DND-41 (cell line): ENCODE results near the gene ICOS.
A peak's percentile ranks its signal among the peaks of the same experiment; 100 is the strongest.

Experiments used
- ATAC-seq: fragments of 200-7000 bp; cut with Tn5 transposase; 3 replicates; pipeline ENCODE4 v1.9.1; 2021; ENCODE audit warnings: low read depth; ENCODE audit not compliant: insufficient read depth
- DNase-seq: peaks from one replicate; pipeline ENCODE4 v3.0.0-alpha.2; 2020
- H2AFZ ChIP-seq: 2 replicates; pipeline ENCODE4 v1.6.0; 2012; ENCODE audit warnings: low read depth, low read length
- H3K27ac ChIP-seq: 2 replicates; pipeline ENCODE4 v1.5.1; 2012; ENCODE audit warnings: low read length, inconsistent platforms
- H3K27me3 ChIP-seq: fragments of 200-600 bp; sonication (generic); 2 replicates; pipeline ENCODE4 v1.6.0; 2012; ENCODE audit warnings: low read length, mild to moderate bottlenecking, inconsistent platforms; ENCODE audit not compliant: insufficient read depth, poor library complexity
- H3K36me3 ChIP-seq: 2 replicates; pipeline ENCODE4 v1.5.1; 2012; ENCODE audit warnings: low read length, inconsistent platforms; ENCODE audit not compliant: insufficient read depth
- H3K4me1 ChIP-seq: 2 replicates; pipeline ENCODE4 v1.5.1; 2012; ENCODE audit warnings: mild to moderate bottlenecking, low read length; ENCODE audit not compliant: insufficient read depth
- H3K4me2 ChIP-seq: 2 replicates; pipeline ENCODE4 v1.6.0; 2012; ENCODE audit warnings: mild to moderate bottlenecking, moderate library complexity, low read length, inconsistent platforms; ENCODE audit not compliant: insufficient read depth
- H3K4me3 ChIP-seq, 2 experiments: fragments of 200-600 bp in 1 of 2; shearing (Covaris generic) in 1 of 2; 2 replicates each; pipeline ENCODE4 v1.5.1; 2012 to 2016; ENCODE audit warnings: inconsistent platforms in 2 of 2, low read length in 2 of 2, mild to moderate bottlenecking in 2 of 2, low read depth in 1 of 2, moderate library complexity in 1 of 2
- H3K79me2 ChIP-seq: 2 replicates; pipeline ENCODE4 v1.6.0; 2012; ENCODE audit warnings: low read length, inconsistent platforms; ENCODE audit not compliant: insufficient read depth
- H3K9ac ChIP-seq: 2 replicates; pipeline ENCODE4 v1.6.0; 2012; ENCODE audit warnings: low read depth, mild to moderate bottlenecking, inconsistent platforms, low read length, moderate library complexity
- H3K9me3 ChIP-seq: 2 replicates; pipeline ENCODE4 v1.5.1; 2012; ENCODE audit warnings: low read length, moderate library complexity, mild to moderate bottlenecking, inconsistent platforms; ENCODE audit not compliant: insufficient read depth, severe bottlenecking
- H4K20me1 ChIP-seq: 2 replicates; pipeline ENCODE4 v1.6.0; 2012; ENCODE audit warnings: low read length; ENCODE audit not compliant: insufficient read depth
- EZH2 ChIP-seq: IDR thresholded peaks from 3 replicates; pipeline ENCODE4 v1.6.1; 2012; ENCODE audit warnings: borderline replicate concordance, low read depth, mild to moderate bottlenecking, moderate library complexity, low read length, inconsistent platforms; ENCODE audit not compliant: severe bottlenecking
- TF ChIP-seq, protein P1 (sequence below): IDR thresholded peaks from 2 replicates; pipeline ENCODE4 v1.5.1; 2012; ENCODE audit warnings: borderline replicate concordance, low read length, moderate library complexity, mild to moderate bottlenecking; ENCODE audit not compliant: poor library complexity, severe bottlenecking; ENCODE audit errors: extremely low read depth

ICOS gene

DNA sequence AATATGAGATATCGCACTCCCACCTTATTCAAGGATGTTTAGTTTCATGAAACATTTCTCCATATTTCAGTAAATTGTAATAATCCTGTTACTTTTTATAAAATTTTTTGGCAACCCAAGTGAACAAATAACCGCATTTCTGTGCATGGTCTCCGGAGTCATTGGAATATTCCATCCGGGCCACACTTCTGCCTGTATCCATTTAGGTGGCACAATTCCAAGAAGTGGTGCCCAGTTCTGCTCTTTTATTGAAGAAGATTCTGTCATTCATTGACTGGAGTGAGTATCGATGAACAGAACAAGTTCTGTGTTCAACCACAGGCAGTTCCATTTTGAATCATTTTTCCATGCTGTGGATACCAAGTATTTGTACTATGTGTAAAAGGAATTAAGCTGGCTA, 26.6 kb upstream of the ICOS start:
- Histone ChIP-seq H3K27me3 (no peaks in the 10 kb centered on the region), H4K20me1 (no peaks in the 10 kb centered on the region), H3K4me2 (no peak overlapping the region), H2AFZ (no peak overlapping the region), H3K79me2 (no peaks in the 10 kb centered on the region), H3K36me3 (no peaks in the 10 kb centered on the region), H3K9me3 (no peaks in the 10 kb centered on the region), H3K4me1 (peaks cover 8% of the 10 kb centered on the region), H3K4me3 (no peak overlapping the region), H3K27ac (no peak overlapping the region), H3K9ac (no peak overlapping the region)
- no peak for DNase-seq
- no peak for ATAC-seq
- TF ChIP-seq EZH2, result no peak
- TF ChIP-seq, protein P1, sequence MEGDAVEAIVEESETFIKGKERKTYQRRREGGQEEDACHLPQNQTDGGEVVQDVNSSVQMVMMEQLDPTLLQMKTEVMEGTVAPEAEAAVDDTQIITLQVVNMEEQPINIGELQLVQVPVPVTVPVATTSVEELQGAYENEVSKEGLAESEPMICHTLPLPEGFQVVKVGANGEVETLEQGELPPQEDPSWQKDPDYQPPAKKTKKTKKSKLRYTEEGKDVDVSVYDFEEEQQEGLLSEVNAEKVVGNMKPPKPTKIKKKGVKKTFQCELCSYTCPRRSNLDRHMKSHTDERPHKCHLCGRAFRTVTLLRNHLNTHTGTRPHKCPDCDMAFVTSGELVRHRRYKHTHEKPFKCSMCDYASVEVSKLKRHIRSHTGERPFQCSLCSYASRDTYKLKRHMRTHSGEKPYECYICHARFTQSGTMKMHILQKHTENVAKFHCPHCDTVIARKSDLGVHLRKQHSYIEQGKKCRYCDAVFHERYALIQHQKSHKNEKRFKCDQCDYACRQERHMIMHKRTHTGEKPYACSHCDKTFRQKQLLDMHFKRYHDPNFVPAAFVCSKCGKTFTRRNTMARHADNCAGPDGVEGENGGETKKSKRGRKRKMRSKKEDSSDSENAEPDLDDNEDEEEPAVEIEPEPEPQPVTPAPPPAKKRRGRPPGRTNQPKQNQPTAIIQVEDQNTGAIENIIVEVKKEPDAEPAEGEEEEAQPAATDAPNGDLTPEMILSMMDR, result no peak

DNA sequence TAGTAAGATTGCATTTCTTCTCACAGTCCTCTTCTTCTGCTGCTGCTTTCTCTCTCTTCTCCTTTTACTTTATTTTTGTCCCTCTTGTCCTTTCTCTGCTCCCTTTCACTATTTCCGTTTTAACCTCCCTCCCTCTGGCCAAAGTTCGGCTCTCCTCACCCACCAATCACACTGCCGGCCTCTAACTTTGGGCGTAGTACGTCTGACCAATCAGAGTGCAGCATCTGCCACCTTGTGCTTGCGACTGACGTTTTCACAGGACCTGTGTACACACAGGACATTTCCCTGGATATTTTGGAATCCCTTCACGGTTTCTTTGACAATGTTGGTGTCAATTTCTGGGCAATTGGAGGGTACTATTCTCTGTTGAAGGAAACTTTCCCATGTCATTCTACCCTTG, 22.6 kb upstream of the ICOS start:
- DNase-seq (no peak), ATAC-seq (no peak)
- Histone ChIP-seq H4K20me1 (no peaks in the 10 kb centered on the region), H3K27me3 (no peaks in the 10 kb centered on the region), H3K4me3 (no peak overlapping the region), H3K79me2 (no peaks in the 10 kb centered on the region), H2AFZ (no peak overlapping the region), H3K27ac (no peak overlapping the region), H3K36me3 (no peaks in the 10 kb centered on the region), H3K9me3 (no peaks in the 10 kb centered on the region), H3K9ac (no peak overlapping the region), H3K4me2 (no peak overlapping the region), H3K4me1 (peaks cover 9% of the 10 kb centered on the region)
- TF ChIP-seq, protein P1, result no peak
- TF ChIP-seq EZH2, result no peak

DNA sequence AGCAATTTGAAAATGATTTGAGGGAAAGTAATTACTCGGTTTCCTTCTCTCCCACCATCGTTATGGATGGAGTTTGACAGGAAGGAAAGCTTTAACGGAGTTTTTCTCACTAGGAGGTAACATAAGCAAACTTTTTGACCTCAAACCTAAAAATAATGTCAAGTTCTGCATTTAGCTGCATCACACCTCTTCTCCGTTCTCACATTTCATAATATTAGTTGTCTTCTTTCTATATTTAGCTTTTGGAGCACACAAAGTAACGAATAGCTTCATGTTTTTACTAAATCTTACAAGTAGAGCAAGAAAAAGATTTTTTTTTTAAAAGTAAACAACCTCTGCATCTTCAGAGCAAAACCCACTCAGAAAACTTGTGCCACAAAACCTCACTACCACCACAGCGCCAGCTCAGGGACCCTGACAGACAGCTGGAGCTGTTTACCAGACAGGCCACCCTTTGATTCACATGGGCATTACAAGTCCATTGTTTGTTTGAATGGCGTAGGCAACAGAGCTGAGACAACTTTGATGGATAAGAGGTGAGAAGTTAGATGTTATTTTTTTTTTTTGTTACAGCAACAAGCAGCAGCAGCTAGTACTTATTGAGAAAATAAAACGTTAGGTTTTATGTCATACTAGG, 21.9 kb upstream of the ICOS start:
- ATAC-seq (peak; percentile 56; the same call in 1 of the 3 replicates), DNase-seq (no peak)
- Histone ChIP-seq H3K4me2 (no peak overlapping the region), H3K36me3 (no peaks in the 10 kb centered on the region), H2AFZ (no peak overlapping the region), H3K27me3 (no peaks in the 10 kb centered on the region), H3K4me1 (0 out of 2 replicates have a peak, but pooled peaks cover 3% of the 10 kb centered on the region), H3K9me3 (no peaks in the 10 kb centered on the region), H4K20me1 (no peaks in the 10 kb centered on the region), H3K79me2 (no peaks in the 10 kb centered on the region), H3K27ac (no peak overlapping the region), H3K9ac (no peak overlapping the region), H3K4me3 (no peak overlapping the region)
- TF ChIP-seq EZH2, result no peak
- TF ChIP-seq, protein P1, result no peak
